Measurements from ENCODE around the gene ITGB7.
"Not testable (repeated sequence)": the region's sequence is repeated elsewhere in the genome, so short reads cannot be mapped to it uniquely, and the experiment has no call there.

The ITGB7 gene

GRCh38 chr12:53170215-53170614 is 36.8 kb downstream of the ITGB7 start:
- H3K27ac ChIP-seq (ENCODE audit: low read depth in 2 of 2, low read length in 2 of 2): no peak overlapping the region

DNA sequence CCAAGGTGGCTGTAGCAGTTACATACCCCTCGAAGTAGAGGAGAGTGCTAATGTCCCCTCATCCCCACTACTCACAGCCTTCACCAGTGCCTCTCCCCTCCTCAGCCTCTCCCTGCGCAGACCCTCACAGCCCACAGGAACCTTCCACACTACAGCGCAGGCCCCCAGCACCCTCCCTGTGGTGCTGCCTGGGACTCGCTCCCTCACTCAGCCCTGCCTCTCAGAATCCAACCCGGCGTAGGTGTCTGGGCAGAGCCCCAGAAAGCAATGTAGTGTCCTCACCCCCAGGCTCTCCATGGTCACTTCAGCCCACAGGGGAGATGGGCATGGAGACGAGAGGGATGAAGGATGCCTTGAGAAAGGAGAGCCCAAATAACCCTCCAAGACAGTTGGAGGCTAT is 37.4 kb downstream of the ITGB7 start:
- Histone ChIP-seq H3K27me3 (ENCODE audit: control insufficient read depth in 2 of 2, insufficient read depth in 2 of 2, low read length in 2 of 2) (no peaks in the 10 kb centered on the region), H3K4me1 (ENCODE audit: control insufficient read depth in 2 of 2, insufficient read depth in 2 of 2, low read length in 2 of 2) (no peaks in the 10 kb centered on the region), H3K36me3 (ENCODE audit: control insufficient read depth in 2 of 2, insufficient read depth in 2 of 2, low read length in 2 of 2) (peaks cover 5% of the 10 kb centered on the region in 2 donors), H3K9ac (ENCODE audit: low read depth in 1 of 2, low read length in 2 of 2) (no peak overlapping the region), H3K9me3 (ENCODE audit: control insufficient read depth in 2 of 2, low read length in 2 of 2) (no peaks in the 10 kb centered on the region), H3K27ac (ENCODE audit: low read depth in 2 of 2, low read length in 2 of 2) (no peak overlapping the region), H3K4me3 (ENCODE audit: low read length in 2 of 2) (no peak overlapping the region)

More at GRCh38 chr12:53170215-53170614, 36.8 kb downstream of the ITGB7 start:
- Histone ChIP-seq H3K27me3 (ENCODE audit: control insufficient read depth in 2 of 2, insufficient read depth in 2 of 2, low read length in 2 of 2) (no peaks in the 10 kb centered on the region), H3K4me1 (ENCODE audit: control insufficient read depth in 2 of 2, insufficient read depth in 2 of 2, low read length in 2 of 2) (peaks cover 0 to 5% of the 10 kb centered on the region in 2 donors), H3K9me3 (ENCODE audit: control insufficient read depth in 2 of 2, low read length in 2 of 2) (no peaks in the 10 kb centered on the region), H3K9ac (ENCODE audit: low read depth in 1 of 2, low read length in 2 of 2) (no peak overlapping the region), H3K36me3 (ENCODE audit: control insufficient read depth in 2 of 2, insufficient read depth in 2 of 2, low read length in 2 of 2) (peaks cover 5% of the 10 kb centered on the region in 2 donors), H3K4me3 (ENCODE audit: low read length in 2 of 2) (no peak overlapping the region)

- Histone ChIP-seq H3K9me3 (ENCODE audit: control insufficient read depth in 2 of 2, low read length in 2 of 2) (no peaks in the 10 kb centered on the region), H3K27ac (ENCODE audit: low read depth in 2 of 2, low read length in 2 of 2) (no peak overlapping the region), H3K27me3 (ENCODE audit: control insufficient read depth in 2 of 2, insufficient read depth in 2 of 2, low read length in 2 of 2) (no peaks in the 10 kb centered on the region), H3K36me3 (ENCODE audit: control insufficient read depth in 2 of 2, insufficient read depth in 2 of 2, low read length in 2 of 2) (peaks cover 5% of the 10 kb centered on the region in 2 donors), H3K4me3 (ENCODE audit: low read length in 2 of 2) (no peak overlapping the region), H3K4me1 (ENCODE audit: control insufficient read depth in 2 of 2, insufficient read depth in 2 of 2, low read length in 2 of 2) (no peaks in the 10 kb centered on the region), H3K9ac (ENCODE audit: low read depth in 1 of 2, low read length in 2 of 2) (no peak overlapping the region)
Measured at GRCh38 chr12:53166837-53167236, 40.2 kb downstream of the ITGB7 start.

GRCh38 chr12:53163008-53163407 is 44.0 kb downstream of the ITGB7 start:
- not testable (repeated sequence) for H3K36me3 ChIP-seq (ENCODE audit: control insufficient read depth in 2 of 2, insufficient read depth in 2 of 2, low read length in 2 of 2); H3K27me3 ChIP-seq (ENCODE audit: control insufficient read depth in 2 of 2, insufficient read depth in 2 of 2, low read length in 2 of 2); H3K4me1 ChIP-seq (ENCODE audit: control insufficient read depth in 2 of 2, insufficient read depth in 2 of 2, low read length in 2 of 2); H3K27ac ChIP-seq (ENCODE audit: low read depth in 2 of 2, low read length in 2 of 2); H3K4me3 ChIP-seq (ENCODE audit: low read length in 2 of 2); H3K9me3 ChIP-seq (ENCODE audit: control insufficient read depth in 2 of 2, low read length in 2 of 2); H3K9ac ChIP-seq (ENCODE audit: low read depth in 1 of 2, low read length in 2 of 2)

- Histone ChIP-seq H3K27me3 (ENCODE audit: control insufficient read depth in 2 of 2, insufficient read depth in 2 of 2, low read length in 2 of 2) (no peaks in the 10 kb centered on the region), H3K4me1 (ENCODE audit: control insufficient read depth in 2 of 2, insufficient read depth in 2 of 2, low read length in 2 of 2) (peaks cover 0 to 5% of the 10 kb centered on the region in 2 donors), H3K36me3 (ENCODE audit: control insufficient read depth in 2 of 2, insufficient read depth in 2 of 2, low read length in 2 of 2) (no peaks in the 10 kb centered on the region), H3K4me3 (ENCODE audit: low read length in 2 of 2) (no peak overlapping the region), H3K9me3 (ENCODE audit: control insufficient read depth in 2 of 2, low read length in 2 of 2) (no peaks in the 10 kb centered on the region), H3K27ac (ENCODE audit: low read depth in 2 of 2, low read length in 2 of 2) (no peak overlapping the region), H3K9ac (ENCODE audit: low read depth in 1 of 2, low read length in 2 of 2) (no peak overlapping the region)
Measured at GRCh38 chr12:53161119-53161911, 45.7 kb downstream of the ITGB7 start.

- Histone ChIP-seq H3K9me3 (ENCODE audit: control insufficient read depth in 2 of 2, low read length in 2 of 2) (no peaks in the 10 kb centered on the region), H3K27ac (ENCODE audit: low read depth in 2 of 2, low read length in 2 of 2) (no peak overlapping the region), H3K4me3 (ENCODE audit: low read length in 2 of 2) (no peak overlapping the region), H3K9ac (ENCODE audit: low read depth in 1 of 2, low read length in 2 of 2) (no peak overlapping the region), H3K4me1 (ENCODE audit: control insufficient read depth in 2 of 2, insufficient read depth in 2 of 2, low read length in 2 of 2) (peaks cover 0 to 5% of the 10 kb centered on the region in 2 donors), H3K36me3 (ENCODE audit: control insufficient read depth in 2 of 2, insufficient read depth in 2 of 2, low read length in 2 of 2) (no peaks in the 10 kb centered on the region), H3K27me3 (ENCODE audit: control insufficient read depth in 2 of 2, insufficient read depth in 2 of 2, low read length in 2 of 2) (no peaks in the 10 kb centered on the region)
Measured at GRCh38 chr12:53160673-53161072, 46.4 kb downstream of the ITGB7 start.

GRCh38 chr12:53160000-53160399 is 47.1 kb downstream of the ITGB7 start:
- H3K27me3 ChIP-seq (ENCODE audit: control insufficient read depth in 2 of 2, insufficient read depth in 2 of 2, low read length in 2 of 2): no peaks in the 10 kb centered on the region
- no peaks in the 10 kb centered on the region for H3K36me3 ChIP-seq (ENCODE audit: control insufficient read depth in 2 of 2, insufficient read depth in 2 of 2, low read length in 2 of 2)
- no peak overlapping the region for H3K27ac ChIP-seq (ENCODE audit: low read depth in 2 of 2, low read length in 2 of 2)
- no peak overlapping the region for H3K9ac ChIP-seq (ENCODE audit: low read depth in 1 of 2, low read length in 2 of 2)
- H3K4me3 ChIP-seq (ENCODE audit: low read length in 2 of 2): no peak overlapping the region
- no peaks in the 10 kb centered on the region for H3K9me3 ChIP-seq (ENCODE audit: control insufficient read depth in 2 of 2, low read length in 2 of 2)
- H3K4me1 ChIP-seq (ENCODE audit: control insufficient read depth in 2 of 2, insufficient read depth in 2 of 2, low read length in 2 of 2): peaks cover 0 to 5% of the 10 kb centered on the region in 2 donors

- no peaks in the 10 kb centered on the region for H3K9me3 ChIP-seq (ENCODE audit: control insufficient read depth in 2 of 2, low read length in 2 of 2)
- H3K4me1 ChIP-seq (ENCODE audit: control insufficient read depth in 2 of 2, insufficient read depth in 2 of 2, low read length in 2 of 2): peaks cover 0 to 5% of the 10 kb centered on the region in 2 donors
- H3K27ac ChIP-seq (ENCODE audit: low read depth in 2 of 2, low read length in 2 of 2): no peak overlapping the region
- no peak overlapping the region for H3K9ac ChIP-seq (ENCODE audit: low read depth in 1 of 2, low read length in 2 of 2)
- H3K36me3 ChIP-seq (ENCODE audit: control insufficient read depth in 2 of 2, insufficient read depth in 2 of 2, low read length in 2 of 2): no peaks in the 10 kb centered on the region
- H3K27me3 ChIP-seq (ENCODE audit: control insufficient read depth in 2 of 2, insufficient read depth in 2 of 2, low read length in 2 of 2): no peaks in the 10 kb centered on the region
- H3K4me3 ChIP-seq (ENCODE audit: low read length in 2 of 2): no peak overlapping the region
Measured at GRCh38 chr12:53159195-53159839, 47.7 kb downstream of the ITGB7 start.

- Histone ChIP-seq H3K4me1 (ENCODE audit: control insufficient read depth in 2 of 2, insufficient read depth in 2 of 2, low read length in 2 of 2) (no peaks in the 10 kb centered on the region), H3K27ac (ENCODE audit: low read depth in 2 of 2, low read length in 2 of 2) (no peak overlapping the region), H3K9ac (ENCODE audit: low read depth in 1 of 2, low read length in 2 of 2) (no peak overlapping the region), H3K9me3 (ENCODE audit: control insufficient read depth in 2 of 2, low read length in 2 of 2) (no peaks in the 10 kb centered on the region), H3K4me3 (ENCODE audit: low read length in 2 of 2) (no peak overlapping the region), H3K27me3 (ENCODE audit: control insufficient read depth in 2 of 2, insufficient read depth in 2 of 2, low read length in 2 of 2) (no peaks in the 10 kb centered on the region), H3K36me3 (ENCODE audit: control insufficient read depth in 2 of 2, insufficient read depth in 2 of 2, low read length in 2 of 2) (no peaks in the 10 kb centered on the region)
Measured at GRCh38 chr12:53152390-53152789, 54.7 kb downstream of the ITGB7 start.

DNA sequence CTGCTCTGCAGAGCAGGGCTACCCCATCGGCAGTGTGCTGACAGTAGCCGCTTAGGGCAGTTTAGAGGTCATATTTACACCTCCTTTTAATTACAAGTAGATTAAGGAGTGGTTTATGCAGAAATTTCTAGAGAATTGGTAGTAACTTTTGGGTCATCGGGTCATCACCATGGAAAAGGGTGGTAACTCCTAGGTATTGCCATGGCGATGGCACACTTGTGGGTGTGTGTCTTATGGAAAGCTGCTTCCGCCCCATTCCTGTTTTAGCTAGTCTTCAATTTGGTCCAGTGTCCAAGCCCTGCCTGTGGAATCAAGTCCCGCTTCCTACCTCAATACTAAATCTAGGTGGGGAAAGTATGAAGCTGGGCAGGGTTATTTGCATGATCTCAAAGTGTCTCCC is 56.0 kb downstream of the ITGB7 start:
- Histone ChIP-seq H3K4me1 (ENCODE audit: control insufficient read depth in 2 of 2, insufficient read depth in 2 of 2, low read length in 2 of 2) (no peaks in the 10 kb centered on the region), H3K4me3 (ENCODE audit: low read length in 2 of 2) (no peak overlapping the region), H3K36me3 (ENCODE audit: control insufficient read depth in 2 of 2, insufficient read depth in 2 of 2, low read length in 2 of 2) (no peaks in the 10 kb centered on the region), H3K27me3 (ENCODE audit: control insufficient read depth in 2 of 2, insufficient read depth in 2 of 2, low read length in 2 of 2) (no peaks in the 10 kb centered on the region), H3K9me3 (ENCODE audit: control insufficient read depth in 2 of 2, low read length in 2 of 2) (no peaks in the 10 kb centered on the region), H3K9ac (ENCODE audit: low read depth in 1 of 2, low read length in 2 of 2) (no peak overlapping the region), H3K27ac (ENCODE audit: low read depth in 2 of 2, low read length in 2 of 2) (no peak overlapping the region)
